ENCODE results near the gene ITGA2B.
"Not testable (repeated sequence)": the region's sequence is repeated elsewhere in the genome, so short reads cannot be mapped to it uniquely, and the experiment has no call there.

Gene ITGA2B

DNA sequence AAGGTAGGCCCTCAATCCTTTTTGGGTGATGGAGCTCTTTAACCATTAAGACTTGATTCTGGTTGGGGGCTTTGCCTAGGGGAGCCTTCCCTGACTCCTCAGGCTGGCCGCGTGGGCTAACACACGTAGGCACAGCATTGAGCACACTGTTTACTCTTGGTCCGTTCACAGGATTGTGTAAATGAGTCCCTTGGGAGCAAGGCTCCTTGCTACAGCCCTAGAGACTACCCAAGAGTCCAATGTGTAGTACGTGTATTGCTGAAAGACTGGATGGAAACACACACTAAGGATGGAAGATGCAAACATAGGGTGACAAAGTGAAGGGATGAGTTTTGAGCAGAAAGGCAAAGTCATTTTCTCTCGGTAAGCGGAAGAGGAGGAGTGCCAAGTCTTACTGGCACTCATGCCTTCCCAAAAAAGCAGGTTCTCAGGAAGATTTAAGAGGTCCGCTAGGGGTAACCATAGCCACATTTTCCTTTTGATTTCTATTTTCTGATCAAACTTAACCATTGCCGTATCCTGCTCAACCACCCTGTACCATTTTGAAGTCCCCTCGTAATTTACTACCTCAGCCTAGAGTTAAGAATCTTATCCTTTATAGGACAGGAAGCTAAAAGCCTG lies 911 bp upstream of the ITGA2B start:
- DNase-seq (ENCODE audit: low read depth) = no peak

DNA sequence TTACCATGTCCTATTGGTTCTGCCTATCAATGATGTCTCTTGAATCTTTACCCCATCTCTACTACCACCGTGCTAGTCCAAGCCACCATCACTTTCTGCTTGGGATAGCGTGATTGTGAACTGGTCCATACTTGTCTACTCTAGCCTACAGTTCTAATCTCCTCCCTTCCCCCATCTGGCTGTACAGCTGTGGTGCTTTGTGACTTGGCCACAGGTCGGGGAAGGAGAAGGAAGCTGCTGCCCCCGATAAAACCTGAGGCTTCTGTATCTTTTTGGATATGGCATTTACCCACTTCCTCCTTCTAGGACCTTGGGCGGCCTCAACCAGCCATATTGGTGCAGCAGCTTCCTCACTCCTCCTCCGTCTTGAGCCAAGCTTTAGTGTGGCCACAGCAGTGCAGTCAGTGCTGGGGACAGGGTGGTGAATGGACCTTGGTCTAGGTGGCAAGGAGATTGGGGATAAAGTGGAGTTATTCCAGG lies 314 bp upstream of the ITGA2B start:
- no peak for DNase-seq (ENCODE audit: low read depth)

DNA sequence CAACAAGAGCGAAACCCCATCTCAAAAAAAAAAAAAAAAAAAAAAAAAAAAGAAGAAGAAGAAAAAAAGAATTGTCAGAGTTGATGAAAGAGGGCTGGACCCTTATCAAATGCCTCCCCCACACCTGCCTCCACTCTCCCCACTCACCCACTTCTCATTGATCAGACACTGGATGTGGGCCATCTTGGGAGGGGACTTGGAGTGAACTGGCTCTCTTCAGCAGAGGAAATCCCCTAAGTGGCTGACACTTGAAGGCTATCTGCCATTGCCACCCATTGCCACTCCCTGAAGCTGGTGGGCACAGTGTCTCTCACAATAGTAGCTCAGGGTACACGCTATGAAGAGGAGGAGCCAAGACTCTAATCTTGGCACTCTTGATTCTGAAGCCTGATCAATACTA lies 1.6 kb downstream of the ITGA2B start:
- no peak for DNase-seq (ENCODE audit: low read depth)

GRCh38 chr17:44386182-44386525 lies 3.3 kb downstream of the ITGA2B start:
- no peak for DNase-seq (ENCODE audit: low read depth)

- DNase-seq (ENCODE audit: low read depth) = peak; percentile 80
Measured at GRCh38 chr17:44385287-44386181, 3.9 kb downstream of the ITGA2B start.

- no peak for DNase-seq (ENCODE audit: low read depth)
Measured at GRCh38 chr17:44384823-44385286, 4.6 kb downstream of the ITGA2B start.

DNA sequence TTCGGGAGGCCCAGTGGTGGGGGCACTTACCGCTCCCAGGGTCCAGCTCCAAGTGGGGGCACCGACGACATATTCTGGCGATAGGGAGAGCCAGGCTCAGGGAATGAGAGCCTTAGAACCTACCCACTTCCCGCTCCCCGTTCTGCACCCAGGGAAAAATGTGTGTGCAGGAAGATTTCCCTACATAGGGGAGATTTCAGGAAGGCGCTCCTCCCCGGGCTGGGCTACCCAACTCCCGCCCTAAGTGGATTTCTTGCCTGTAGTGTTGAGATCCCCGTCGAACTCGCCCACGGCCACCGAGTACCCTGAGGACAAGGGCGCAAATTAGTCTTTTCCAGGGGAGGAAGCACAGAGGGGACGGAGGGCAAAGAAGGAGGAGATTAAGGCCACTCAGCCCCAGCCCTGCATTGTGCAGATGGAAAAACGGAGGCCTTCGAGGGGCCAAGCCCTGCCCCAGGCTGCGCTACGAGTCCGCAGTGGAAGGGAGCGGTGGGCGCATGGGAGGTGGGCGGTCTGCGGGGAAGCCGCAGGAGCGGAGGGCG lies 5.1 kb downstream of the ITGA2B start:
- no peak for DNase-seq (ENCODE audit: low read depth)

DNA sequence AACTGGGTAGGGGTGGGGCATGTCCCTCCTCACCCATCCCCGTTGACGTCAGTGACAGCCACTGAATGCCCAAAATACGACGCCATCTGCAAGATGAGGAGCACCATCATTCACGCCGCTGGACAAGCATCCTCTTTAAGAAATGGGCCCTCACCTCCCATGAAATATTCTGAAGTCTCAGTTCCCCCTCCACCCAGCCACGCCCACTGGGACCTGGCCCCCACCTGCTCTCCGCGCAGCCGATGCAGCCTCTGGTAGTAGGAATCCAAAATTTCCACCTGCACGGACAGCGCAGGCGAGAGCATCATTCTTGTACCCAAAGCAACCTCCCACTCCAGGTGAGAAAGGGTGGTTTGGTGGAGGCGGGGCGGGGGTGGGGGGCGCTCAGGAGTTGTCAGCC lies 5.6 kb downstream of the ITGA2B start:
- no peak for DNase-seq (ENCODE audit: low read depth)

DNA sequence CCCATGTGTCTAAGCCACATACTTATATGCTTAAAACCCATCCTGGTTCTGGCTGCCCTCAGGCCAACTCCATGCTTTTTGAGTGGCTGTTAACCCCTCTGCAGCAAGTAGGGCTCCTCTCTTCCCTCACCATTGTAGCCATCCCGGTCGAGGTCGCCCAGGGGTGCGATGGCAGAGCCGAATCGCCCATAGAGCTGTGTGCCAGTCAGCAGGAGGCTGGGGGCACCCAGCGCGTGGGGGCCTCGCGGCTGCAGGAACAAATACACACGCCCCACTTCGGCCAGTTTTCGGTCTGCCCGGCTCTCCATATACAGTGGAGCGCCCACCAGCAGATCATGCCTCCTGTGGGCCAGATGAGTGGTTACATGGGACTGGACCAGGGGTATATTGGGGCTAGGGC lies 6.1 kb downstream of the ITGA2B start:
- DNase-seq (ENCODE audit: low read depth) = no peak

GRCh38 chr17:44382917-44383316 lies 6.5 kb downstream of the ITGA2B start:
- no peak for DNase-seq (ENCODE audit: low read depth)

- no peak for DNase-seq (ENCODE audit: low read depth)
Measured at GRCh38 chr17:44381810-44382305, 7.6 kb downstream of the ITGA2B start.

DNA sequence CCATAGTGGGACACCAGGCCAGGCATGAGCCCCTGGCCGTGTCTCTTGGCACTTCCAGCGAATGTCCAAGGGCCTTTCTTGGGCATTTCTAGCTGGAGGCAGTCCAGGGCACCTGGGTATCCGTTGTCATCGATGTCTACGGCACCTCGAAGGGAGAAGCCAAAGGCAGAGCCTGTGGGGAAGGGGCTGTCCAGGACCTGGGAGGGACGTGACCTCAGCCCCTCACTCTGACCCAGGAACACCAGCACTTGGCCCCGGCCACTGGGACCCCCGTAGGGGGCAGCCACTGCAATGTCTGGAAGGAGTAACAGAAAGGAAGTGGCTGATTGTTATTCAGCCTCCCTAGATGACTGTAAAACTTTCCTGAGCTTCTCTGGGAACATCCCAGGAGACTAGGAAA lies 8.7 kb downstream of the ITGA2B start:
- no peak for DNase-seq (ENCODE audit: low read depth)

- DNase-seq (ENCODE audit: low read depth) = no peak
Measured at GRCh38 chr17:44379887-44380286, 9.6 kb downstream of the ITGA2B start.

- no peak for DNase-seq (ENCODE audit: low read depth)
Measured at GRCh38 chr17:44378171-44378705, 11.2 kb downstream of the ITGA2B start.

GRCh38 chr17:44376779-44377178 lies 12.7 kb downstream of the ITGA2B start:
- no peak for DNase-seq (ENCODE audit: low read depth)

- DNase-seq (ENCODE audit: low read depth) = no peak
Measured at GRCh38 chr17:44376124-44376523, 13.3 kb downstream of the ITGA2B start.

DNA sequence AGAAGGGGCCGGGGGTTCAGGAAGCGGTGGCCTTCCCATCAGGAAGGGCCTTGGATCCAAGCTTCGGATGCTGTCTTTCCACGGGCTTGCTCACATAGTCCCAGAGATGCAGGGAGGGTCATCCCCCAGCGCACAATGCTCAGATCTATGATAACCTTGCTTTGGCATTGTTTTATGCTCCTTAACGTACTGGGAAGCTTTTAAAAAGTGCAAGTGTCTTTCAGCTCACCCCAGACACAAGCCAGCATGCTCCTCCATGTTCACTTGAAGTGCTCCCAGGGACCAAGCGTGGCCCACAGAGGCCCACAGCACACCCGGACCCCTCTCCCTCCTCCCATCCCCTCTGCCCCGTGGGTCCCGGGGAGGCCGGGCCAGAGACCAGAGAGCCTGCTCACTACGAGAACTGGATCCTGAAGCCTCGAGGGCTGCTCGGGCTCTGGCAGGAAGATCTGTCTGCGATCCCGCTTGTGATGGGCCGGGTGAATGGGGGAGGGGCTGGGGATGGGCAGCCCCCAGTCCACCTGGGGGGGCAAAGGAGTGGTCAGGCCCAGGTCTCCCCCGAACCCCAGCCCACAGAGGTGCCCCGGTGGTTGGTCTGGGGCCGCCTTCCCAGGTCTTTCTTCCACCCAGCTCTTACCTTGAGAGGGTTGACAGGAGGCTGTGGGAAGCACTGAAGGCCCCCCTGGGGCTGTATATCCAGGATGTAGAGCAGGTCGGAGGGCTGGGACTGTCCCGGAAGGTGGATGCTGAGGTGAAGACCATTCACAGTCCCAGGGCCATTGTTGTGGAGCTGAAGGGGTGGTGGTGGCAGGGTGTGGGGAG lies 14.0 kb downstream of the ITGA2B start:
- DNase-seq (ENCODE audit: low read depth) = no peak

GRCh38 chr17:44374306-44375195 lies 14.9 kb downstream of the ITGA2B start:
- no peak for DNase-seq (ENCODE audit: low read depth)

DNA sequence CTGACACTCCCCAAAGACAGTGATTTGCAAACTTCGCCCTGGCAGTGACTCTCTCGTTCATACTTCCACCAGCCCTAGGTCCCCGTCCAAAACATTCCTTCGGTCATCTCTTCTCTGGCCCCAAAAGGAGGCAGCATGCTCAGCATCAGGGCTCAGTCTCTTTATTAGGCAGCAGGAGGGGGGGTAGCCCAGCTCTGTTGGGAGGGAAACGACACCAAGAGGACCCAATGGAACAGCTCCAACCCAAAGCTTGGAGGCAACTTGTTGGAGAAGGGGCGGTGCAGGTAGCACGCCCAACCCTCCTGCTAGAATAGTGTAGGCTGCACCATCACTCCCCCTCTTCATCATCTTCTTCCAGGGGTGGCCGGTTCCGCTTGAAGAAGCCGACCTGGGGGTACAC lies 17.4 kb downstream of the ITGA2B start:
- DNase-seq (ENCODE audit: low read depth) = no peak

GRCh38 chr17:44369414-44370023 lies 19.9 kb downstream of the ITGA2B start:
- not testable (repeated sequence) for DNase-seq (ENCODE audit: low read depth)
